ENCODE data around the gene TXK.

Gene TXK

GRCh38 chr4:48073567-48074103, 60.4 kb downstream of the TXK start:
- no peak for FAIRE-seq
- DNase-seq (ENCODE audit: insufficient read length, low spot score): no peak
- TF ChIP-seq POLR2A (IDR thresholded peaks at IDR 0.05; ENCODE audit: low read depth, low read length): no peak

GRCh38 chr4:48071191-48071590, 62.9 kb downstream of the TXK start:
- FAIRE-seq (no peak), DNase-seq (ENCODE audit: insufficient read length, low spot score) (no peak)
- no peak for TF ChIP-seq POLR2A (IDR thresholded peaks at IDR 0.05; ENCODE audit: low read depth, low read length)

- no peak for TF ChIP-seq POLR2A (IDR thresholded peaks at IDR 0.05; ENCODE audit: low read depth, low read length)
- no peak for DNase-seq (ENCODE audit: insufficient read length, low spot score)
- no peak for FAIRE-seq
These were observed 65.0 kb downstream of the TXK start for GRCh38 chr4:48069026-48069425.

DNA sequence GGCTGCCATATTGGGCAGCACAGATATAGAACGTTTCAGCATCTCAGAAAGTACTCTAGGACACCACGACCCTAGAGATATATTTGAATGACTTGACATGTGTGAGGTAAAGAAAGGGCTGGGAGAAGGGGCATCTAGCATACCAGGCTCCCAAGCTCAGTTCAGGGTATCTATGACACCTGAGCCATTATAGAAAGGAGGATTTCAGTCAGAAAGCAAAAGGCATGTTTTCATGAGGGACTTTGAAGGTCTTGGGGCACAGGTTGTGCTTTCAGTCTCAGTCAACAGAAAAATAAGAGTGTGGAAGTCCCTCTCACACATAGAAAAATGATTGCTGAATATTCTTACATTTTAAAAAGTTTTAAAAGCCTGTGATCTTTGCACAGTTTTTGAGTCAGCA, 65.9 kb downstream of the TXK start:
- DNase-seq (ENCODE audit: insufficient read length, low spot score): no peak
- TF ChIP-seq POLR2A (IDR thresholded peaks at IDR 0.05; ENCODE audit: low read depth, low read length): no peak
- FAIRE-seq: no peak

GRCh38 chr4:48067536-48067935, 66.5 kb downstream of the TXK start:
- TF ChIP-seq POLR2A (IDR thresholded peaks at IDR 0.05; ENCODE audit: low read depth, low read length): no peak
- FAIRE-seq: no peak
- DNase-seq (ENCODE audit: insufficient read length, low spot score): no peak

- no peak for FAIRE-seq
These were observed 68.4 kb downstream of the TXK start for GRCh38 chr4:48065587-48066052.

DNA sequence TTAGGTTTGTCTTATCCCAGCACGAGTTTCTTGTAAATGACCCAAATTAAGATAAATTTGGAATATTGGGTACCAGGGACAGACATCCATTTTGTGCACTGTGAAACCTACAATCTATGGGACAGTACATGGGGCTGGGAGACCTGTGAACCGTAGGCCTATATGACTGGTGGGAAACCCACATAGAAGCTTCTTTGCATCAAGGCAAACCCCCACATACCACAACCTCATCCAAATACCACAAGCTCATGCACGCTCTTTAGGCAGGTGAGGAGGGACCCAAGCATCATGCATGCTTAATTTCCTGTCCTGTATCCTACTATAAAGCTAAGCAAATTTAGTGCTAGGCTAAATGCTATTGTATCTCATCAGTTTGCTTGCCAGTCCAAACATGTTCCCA, 69.7 kb downstream of the TXK start:
- no peak for TF ChIP-seq POLR2A (IDR thresholded peaks at IDR 0.05; ENCODE audit: low read depth, low read length)
- FAIRE-seq (no peak), DNase-seq (ENCODE audit: insufficient read length, low spot score) (no peak)

More at GRCh38 chr4:48065587-48066052, 68.4 kb downstream of the TXK start:
- no peak for TF ChIP-seq POLR2A (IDR thresholded peaks at IDR 0.05; ENCODE audit: low read depth, low read length)
- DNase-seq (ENCODE audit: insufficient read length, low spot score): no peak

DNA sequence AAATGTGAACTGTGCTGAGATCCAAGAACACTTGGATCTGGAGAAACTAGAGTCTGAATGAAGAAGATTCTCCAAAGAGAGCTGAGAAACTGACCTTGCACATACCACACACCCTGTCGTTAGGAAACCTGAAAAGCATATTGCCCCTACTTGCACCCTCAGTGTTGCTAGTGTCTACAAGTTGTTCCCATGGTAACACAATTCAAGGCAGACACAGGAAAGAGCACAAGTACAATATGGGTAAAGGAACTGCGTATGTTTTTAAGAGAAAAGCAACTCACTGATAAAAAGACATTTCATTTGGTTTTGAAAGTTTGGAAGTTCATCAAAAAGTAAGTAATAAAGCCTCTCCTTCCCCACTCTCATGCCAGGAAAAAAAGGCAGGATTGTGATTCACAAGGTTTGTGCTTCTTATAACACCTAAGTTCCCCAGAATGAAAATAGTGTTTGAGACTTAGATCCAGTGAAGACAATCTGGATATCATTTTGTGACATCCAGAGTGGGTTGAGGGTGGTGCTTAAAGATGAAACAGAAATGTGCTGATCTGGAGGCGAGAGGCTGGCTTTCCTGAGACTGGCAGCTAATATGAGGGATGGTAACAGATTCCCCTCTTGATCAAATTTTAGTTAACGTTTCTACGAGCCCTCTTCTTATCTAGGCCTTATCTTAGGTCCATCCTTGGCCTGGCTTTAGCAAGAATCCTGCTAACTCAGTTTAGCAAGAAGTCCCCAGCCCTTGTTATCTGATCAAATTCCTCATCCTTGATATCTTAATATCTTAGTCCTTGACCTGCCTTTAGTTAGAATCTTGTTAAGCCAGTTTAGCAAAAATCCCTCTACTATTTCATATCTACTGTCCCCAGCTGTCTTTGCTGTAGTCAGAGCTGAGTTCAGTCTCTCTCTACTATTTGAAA, 75.2 kb downstream of the TXK start:
- no peak for TF ChIP-seq POLR2A (IDR thresholded peaks at IDR 0.05; ENCODE audit: low read depth, low read length)
- FAIRE-seq (no peak), DNase-seq (ENCODE audit: insufficient read length, low spot score) (no peak)

DNA sequence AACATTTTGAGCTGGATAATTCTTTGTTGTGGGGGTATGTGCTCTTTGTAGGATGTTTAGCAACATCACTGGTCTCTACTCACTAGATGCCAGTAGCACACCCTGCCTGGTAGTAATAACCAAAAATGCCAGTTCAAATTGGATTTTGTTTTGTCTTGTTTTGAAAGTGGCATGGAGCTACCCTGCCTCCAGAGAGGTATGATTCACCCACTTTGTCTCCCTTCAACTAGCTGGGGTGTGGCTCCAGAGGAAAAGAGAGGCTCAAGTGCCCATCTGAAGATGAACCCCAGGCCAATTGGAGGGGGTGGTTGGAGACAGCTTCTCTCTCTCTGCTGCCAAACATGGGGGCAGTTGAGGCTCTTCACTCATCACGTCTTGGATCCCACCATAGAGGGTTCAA, 83.0 kb downstream of the TXK start:
- DNase-seq (ENCODE audit: insufficient read length, low spot score) (no peak), FAIRE-seq (no peak)

DNA sequence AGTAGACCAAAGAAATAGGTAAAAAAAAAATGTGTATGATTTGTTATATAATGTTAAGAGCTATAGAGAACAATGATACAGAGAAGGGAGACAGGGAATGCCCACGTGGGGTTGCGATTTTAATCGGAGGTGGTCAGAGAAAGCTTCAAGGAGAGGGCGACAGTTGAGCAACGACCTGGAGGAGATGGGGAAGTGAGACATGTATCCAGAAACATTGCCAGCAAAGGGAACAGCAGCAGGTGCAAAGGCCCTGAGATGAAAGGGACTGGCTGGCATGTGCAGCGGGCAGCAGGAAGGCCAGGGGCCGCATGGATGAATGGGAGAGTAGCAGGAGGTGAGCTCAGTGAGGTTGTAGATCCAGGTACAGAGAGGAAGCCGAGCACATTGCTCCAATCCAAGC, 84.6 kb downstream of the TXK start:
- no peak for FAIRE-seq
- no peak for DNase-seq (ENCODE audit: insufficient read length, low spot score)
- no peak for TF ChIP-seq POLR2A (IDR thresholded peaks at IDR 0.05; ENCODE audit: low read depth, low read length)

More for the DNA sequence above, 83.0 kb downstream of the TXK start:
- no peak for TF ChIP-seq POLR2A (IDR thresholded peaks at IDR 0.05; ENCODE audit: low read depth, low read length)

GRCh38 chr4:48047896-48048295, 86.2 kb downstream of the TXK start:
- FAIRE-seq: no peak
- DNase-seq (ENCODE audit: insufficient read length, low spot score): no peak
- TF ChIP-seq POLR2A (IDR thresholded peaks at IDR 0.05; ENCODE audit: low read depth, low read length): no peak

DNA sequence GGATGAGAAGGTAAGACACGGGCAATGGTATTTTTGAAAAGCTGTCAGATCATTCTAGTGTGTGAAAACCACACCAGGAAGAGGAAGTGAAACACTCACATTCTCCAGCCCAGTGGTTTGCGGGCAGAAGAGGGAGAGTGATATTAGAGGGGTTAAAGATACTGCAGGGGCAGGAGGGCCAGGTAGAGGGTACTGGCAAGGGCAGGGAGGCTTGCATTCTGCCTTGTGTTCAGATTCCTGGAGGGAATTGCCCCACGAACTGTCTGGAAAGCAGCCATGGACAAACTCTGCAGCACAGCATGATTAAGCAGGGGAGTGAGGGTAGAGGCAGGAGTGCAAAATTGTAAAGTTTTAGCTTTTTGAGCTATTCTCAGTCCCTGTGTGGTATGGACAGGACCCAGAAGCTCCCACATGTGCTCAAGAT, 86.6 kb downstream of the TXK start:
- FAIRE-seq: no peak
- no peak for DNase-seq (ENCODE audit: insufficient read length, low spot score)
- TF ChIP-seq POLR2A (IDR thresholded peaks at IDR 0.05; ENCODE audit: low read depth, low read length): no peak

- no peak for DNase-seq (ENCODE audit: insufficient read length, low spot score)
- TF ChIP-seq POLR2A (IDR thresholded peaks at IDR 0.05; ENCODE audit: low read depth, low read length): no peak
- no peak for FAIRE-seq
These were observed 88.0 kb downstream of the TXK start for GRCh38 chr4:48046059-48046458.

GRCh38 chr4:48044298-48044697, 89.8 kb downstream of the TXK start:
- FAIRE-seq: no peak
- DNase-seq (ENCODE audit: insufficient read length, low spot score): no peak
- no peak for TF ChIP-seq POLR2A (IDR thresholded peaks at IDR 0.05; ENCODE audit: low read depth, low read length)

DNA sequence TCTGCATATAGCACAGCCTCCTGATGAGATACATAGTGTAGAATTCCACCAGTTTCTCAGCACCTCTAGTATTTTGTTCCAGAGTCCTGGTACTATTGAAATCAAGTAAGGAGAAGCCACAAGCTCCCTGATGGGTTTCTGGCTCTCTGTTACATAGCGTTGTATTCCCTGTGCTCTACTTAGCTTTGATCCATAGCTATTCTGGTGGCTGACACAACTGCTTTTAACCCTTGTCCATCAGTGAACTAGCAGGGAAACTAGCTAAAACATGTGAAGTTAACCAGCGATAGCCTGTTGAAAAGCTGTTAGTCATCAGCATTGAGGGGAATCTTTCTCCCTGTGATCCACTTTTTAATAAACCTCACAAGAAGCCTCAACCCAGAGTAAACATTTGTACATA, 90.5 kb downstream of the TXK start:
- no peak for TF ChIP-seq POLR2A (IDR thresholded peaks at IDR 0.05; ENCODE audit: low read depth, low read length)
- DNase-seq (ENCODE audit: insufficient read length, low spot score): no peak
- FAIRE-seq: no peak

All from H54 (cell line).